Glomerular endothelial cell (primary cell): ENCODE results near the gene LINGO3. TPM values are rescaled to one million over a fixed set of nuclear protein-coding genes. Genes with fewer than 3 reads are reported as not detected.
"Not testable (repeated sequence)": the region's sequence is repeated elsewhere in the genome, so short reads cannot be mapped to it uniquely, and the experiment has no call there.

ENCODE experiments used
- DNase-seq: peaks from one replicate; pipeline ENCODE4 v3.0.0-alpha.2; 2011; ENCODE audit warnings: low read depth, low spot score; ENCODE audit errors: extremely low read depth
- total RNA-seq: library from RNA; depleted of rRNA; stranded (reverse); fragments of >200 nt; gene quantifications from 2 replicates; pipeline ENCODE4 v1.2.3, GENCODE V29; 2015

LINGO3 gene, protein sequence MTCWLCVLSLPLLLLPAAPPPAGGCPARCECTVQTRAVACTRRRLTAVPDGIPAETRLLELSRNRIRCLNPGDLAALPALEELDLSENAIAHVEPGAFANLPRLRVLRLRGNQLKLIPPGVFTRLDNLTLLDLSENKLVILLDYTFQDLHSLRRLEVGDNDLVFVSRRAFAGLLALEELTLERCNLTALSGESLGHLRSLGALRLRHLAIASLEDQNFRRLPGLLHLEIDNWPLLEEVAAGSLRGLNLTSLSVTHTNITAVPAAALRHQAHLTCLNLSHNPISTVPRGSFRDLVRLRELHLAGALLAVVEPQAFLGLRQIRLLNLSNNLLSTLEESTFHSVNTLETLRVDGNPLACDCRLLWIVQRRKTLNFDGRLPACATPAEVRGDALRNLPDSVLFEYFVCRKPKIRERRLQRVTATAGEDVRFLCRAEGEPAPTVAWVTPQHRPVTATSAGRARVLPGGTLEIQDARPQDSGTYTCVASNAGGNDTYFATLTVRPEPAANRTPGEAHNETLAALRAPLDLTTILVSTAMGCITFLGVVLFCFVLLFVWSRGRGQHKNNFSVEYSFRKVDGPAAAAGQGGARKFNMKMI
- total RNA-seq: not detected in 2 replicates

DNA sequence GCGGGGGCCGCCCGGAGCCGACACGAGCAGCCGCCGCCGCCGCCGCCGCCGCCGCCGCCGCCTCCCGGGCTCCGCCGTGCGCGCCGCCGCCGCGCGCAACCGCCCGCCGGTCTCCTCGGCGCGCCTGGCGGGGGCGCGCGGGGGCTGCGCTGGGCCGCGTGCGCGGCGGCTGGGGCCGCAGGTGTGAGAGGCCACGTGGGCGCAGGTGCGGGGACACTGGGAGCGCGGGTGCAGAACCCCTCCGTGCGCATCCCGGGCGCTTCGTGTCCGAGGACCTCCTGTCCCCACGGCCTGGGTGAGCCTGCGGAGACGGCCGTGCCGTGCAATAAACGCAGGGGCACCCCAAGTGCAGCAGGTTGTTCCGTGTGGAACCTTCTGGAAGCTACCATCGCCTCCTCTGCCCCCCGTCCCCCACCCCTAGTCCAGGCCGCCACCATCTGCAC is at the start of gene LINGO3:
TSS of gene LINGO3 (minus strand) at position 41 of the 443 bp plus-strand sequence. CDS start 16,378 bp downstream, outside the sequence.
- DNase-seq: no peak

DNA sequence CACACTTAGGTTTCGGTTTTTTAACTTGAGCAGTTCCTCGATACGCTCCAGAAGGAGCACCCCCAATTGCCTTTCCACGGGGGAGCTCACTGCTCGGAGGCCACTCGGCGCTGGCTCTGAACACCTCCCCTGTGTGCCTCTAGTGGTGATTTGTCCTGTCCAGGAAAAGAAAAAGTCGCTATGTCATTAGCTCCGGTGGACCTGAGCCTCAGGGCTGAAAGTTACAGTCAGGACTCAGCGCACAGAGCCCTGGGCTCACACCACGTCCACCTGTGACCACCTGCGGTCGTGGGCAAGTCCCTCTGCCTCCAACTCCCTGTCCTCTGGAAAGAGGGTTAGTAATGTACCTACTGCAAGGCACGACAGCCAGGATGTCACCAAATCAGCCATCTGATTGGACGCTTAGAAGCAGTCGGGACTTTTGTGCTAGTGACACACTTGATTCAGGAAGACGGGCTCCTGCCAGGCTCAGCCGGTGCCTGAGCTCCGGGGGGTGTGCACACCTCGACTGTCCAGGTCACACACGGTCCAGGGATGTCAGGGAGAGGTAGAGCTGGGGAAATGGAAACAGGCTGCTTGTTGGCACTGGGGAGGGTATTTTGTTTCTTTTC is 48.2 kb upstream of the LINGO3 start:
- DNase-seq: no peak

GRCh38 chr19:2355168-2356035 is 47.4 kb upstream of the LINGO3 start:
- no peak for DNase-seq

- DNase-seq: no peak
Observed at GRCh38 chr19:2354670-2355069, 46.7 kb upstream of the LINGO3 start.

DNA sequence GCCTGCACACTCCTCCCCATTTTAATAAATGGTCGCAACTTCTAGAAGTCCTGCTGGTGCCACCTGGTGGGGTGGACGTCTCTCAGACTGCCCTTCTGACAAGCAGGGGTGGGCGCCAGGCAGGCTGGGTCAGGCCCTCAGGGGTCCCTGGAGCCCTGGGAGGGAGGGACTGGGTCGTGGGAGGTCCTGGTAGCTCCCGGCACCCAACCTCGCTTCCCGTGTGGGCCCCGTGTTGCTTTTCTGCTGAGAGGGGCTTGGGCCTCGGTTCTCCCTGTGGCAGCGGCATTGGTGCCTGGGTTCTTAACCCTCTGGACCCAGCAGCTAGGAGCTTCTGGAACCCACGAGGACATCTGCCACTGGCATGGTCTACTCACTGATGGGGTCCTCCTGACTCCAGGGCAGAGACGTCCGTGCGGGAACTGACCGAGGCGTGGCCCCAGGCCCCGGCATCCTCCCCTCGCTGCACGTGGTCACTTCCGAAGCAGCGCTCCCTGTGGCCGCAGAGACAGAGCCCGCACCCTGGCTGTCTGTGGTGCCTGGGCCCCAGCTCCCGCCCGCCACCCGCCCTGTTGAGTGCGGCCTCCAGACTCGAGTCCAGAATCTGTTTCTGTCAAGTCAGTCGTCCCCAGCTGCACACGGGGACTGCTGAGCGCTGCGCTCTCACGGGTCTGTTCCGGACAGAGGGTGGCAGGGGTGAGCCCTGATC is 46.1 kb upstream of the LINGO3 start:
- DNase-seq: no peak

- DNase-seq: no peak
Observed at GRCh38 chr19:2353159-2353886, 45.4 kb upstream of the LINGO3 start.

GRCh38 chr19:2352121-2352520 is 44.2 kb upstream of the LINGO3 start:
- DNase-seq: no peak

DNA sequence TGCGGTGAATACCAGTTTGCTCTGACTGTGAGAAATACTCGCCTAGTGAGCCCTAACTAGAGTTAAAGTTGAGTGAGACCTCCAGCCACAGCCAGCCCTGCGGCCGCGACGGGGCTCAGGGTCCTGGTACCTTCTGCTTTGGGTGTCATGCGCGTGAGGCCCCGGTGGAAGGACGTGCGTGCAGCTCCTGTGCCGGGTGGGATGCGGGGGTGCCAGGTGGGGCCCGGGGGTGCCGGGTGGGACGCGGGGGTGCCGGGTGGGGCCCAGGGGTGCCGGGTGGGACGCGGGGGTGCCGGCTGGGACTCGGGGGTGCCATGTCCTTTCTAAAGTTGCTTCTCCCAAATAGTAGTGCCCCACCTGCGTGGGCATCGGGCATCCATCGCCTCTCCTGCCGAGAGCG is 43.6 kb upstream of the LINGO3 start:
- no peak for DNase-seq

DNA sequence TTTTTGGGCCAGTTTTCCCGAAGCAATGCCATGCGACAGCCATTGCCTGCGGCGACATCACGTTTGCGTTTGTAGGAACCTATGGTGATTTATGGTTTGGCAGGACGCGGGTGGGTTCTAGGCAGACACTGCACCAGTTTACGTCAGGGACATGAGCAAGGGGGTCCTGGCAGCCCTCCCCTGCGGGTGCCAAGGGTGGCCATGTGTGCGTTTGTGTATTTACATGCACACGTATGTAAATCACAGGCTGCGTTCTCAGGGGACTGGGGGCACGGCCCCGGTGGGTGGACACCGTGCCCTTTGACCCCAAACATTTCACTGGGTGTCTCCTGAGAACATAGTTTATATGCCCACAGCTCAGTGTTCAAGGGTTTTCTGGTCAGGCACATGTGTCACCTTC is 42.7 kb upstream of the LINGO3 start:
- DNase-seq: no peak

DNA sequence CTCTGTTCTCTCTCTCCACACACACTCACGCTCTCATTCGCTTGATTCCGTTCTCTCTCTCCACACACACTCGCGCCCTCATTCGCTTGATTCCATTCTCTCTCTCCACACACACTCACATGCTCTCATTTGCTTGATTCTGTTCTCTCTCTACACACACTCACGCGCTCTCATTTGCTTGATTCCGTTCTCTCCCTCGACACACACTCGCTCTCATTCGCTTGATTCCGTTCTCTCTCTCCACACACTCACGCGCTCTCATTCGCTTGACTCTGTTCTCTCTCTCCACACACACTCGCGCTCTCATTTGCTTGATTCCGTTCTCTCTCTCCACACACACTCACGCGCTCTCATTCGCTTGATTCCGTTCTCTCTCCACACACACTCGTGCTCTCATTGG is 41.9 kb upstream of the LINGO3 start:
- DNase-seq: not testable (repeated sequence)

GRCh38 chr19:2345794-2346663 is 38.1 kb upstream of the LINGO3 start:
- no peak for DNase-seq

DNA sequence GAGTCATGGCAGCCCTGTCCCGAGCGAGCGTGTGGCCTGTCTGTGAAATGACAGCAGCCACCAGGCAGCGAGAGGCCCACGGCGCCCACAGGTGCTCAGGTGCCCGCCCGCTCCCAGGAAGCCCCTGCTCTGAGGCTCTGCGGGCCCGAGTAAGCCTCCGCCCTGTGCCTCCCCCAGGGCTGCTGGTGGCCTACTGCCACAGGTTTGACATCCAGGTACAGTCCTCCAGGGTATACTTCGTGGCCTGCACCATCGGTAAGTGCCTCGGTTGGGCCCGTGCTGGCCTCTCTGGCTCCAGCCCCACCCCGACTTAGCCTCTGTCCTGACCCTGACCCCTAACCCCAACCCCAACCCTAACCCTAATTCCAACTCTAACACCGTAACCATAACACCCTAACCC is 37.1 kb upstream of the LINGO3 start:
- DNase-seq: no peak

DNA sequence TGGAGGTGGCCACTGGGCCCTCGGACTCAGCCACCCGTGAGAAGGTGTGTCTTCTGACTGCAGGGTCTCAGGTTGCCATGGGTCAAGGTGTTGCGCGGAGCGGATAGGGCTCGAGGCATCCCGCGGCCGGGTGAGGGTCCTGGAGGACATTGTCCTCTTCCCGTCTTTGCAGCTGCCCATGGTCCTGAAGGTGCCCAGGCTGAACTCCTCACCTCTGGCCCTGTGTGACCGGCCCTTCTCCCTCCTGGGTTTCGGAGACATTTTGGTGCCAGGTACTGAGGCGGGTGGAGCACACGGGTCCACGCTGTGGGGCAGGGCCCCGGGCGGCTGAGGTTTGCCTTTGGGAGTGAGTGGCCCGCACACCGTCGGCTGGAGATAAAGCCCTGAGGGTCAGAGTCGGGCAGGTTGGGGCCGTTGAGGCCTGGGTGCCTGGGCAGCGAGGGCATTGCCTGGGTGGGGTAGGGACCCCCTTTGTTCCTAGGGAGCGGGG is 36.5 kb upstream of the LINGO3 start:
- DNase-seq: no peak

GRCh38 chr19:2343289-2343982 is 35.5 kb upstream of the LINGO3 start:
- no peak for DNase-seq

DNA sequence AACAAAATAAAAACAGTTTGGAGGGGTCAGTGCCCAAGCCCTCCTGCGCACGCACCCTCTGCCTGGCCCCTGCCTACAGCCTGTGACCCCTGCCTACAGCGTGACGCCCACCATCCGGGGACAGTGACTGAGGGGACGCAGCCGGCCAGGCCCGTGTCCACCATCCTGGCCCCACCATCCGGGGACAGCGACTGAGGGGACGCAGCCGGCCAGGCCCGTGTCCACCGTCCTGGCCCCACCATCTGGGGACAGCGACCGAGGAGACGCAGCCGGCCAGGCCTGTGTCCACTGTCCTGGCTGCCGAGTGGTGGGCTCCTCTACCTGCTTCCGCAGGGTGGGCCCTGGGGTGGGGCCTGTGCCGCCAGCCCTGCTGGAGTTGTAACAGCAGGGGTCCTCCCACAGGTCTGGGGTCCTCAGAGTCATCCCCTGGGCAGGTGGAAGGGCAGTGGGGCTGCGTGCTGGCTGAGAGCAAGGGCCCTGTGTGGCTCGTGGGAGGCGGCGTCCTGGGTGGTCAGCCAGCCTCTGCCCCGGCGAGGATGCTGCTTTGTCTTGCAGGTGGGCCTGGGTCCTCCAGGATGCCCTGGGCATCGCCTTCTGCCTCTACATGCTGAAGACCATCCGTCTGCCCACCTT is 34.8 kb upstream of the LINGO3 start:
- no peak for DNase-seq

GRCh38 chr19:2341982-2342381 is 34.0 kb upstream of the LINGO3 start:
- DNase-seq: no peak

DNA sequence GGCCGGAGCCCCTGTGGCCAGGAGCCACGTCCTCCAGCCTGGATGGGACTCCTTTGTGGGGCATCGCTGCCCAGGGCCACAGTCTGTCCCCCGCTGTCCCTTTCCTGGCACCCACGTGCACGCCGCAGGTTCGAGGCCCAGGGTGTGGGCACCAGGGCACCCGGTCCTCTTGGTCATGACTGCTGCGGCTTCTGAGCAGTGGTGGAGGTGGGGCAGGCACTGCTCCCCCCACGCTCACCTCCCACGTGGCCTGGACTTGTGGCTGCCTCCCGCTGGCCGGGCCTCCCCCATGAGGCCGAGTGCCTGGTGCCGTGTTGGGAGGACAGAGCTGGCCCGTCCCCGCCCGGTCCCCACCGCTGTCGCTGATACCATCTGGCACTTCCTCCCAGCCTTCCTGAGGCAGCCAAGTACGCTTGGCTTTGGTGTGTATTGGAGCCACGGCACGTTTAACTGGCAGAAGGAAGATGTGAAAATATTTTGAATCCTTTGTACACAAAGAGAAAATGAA is 33.3 kb upstream of the LINGO3 start:
- DNase-seq: no peak
